CD14-positive monocyte (primary cell): ENCODE measurements around the gene PHYKPL. TPM values are rescaled to one million over a fixed set of nuclear protein-coding genes. Genes with fewer than 3 reads are reported as not detected.

ENCODE experiments used
- DNase-seq, 3 donors: peaks; one replicate each; pipeline ENCODE4 v3.0.0-alpha.2; 2011 to 2022
- H2AFZ ChIP-seq: 2 replicates; pipeline ENCODE4 v1.6.0; 2012; ENCODE audit warnings: mild to moderate bottlenecking, low read depth, low read length, inconsistent platforms; ENCODE audit not compliant: insufficient read depth, poor library complexity, severe bottlenecking
- H3K27ac ChIP-seq, 2 donors: 1 replicate in 1 of 2; 2 replicates in 1 of 2; pipeline ENCODE4 v1.5.1; 2012 to 2013; ENCODE audit warnings: low read length in 2 of 2, control low read depth in 1 of 2, inconsistent platforms in 1 of 2, low read depth in 1 of 2, mild to moderate bottlenecking in 1 of 2
- H3K27me3 ChIP-seq, 2 donors: one replicate each; pipeline versions ENCODE4 v1.6.0 to v1.6.1; 2011 to 2013; ENCODE audit warnings: low read length in 2 of 2; ENCODE audit not compliant: control insufficient read depth in 2 of 2, insufficient read depth in 2 of 2
- H3K36me3 ChIP-seq, 2 donors: replicated peaks in 1 of 2; 1 replicate in 1 of 2; 2 replicates in 1 of 2; pipeline versions ENCODE4 v1.5.1 to v1.6.1; 2012 to 2013; ENCODE audit warnings: low read length in 2 of 2, control low read depth in 1 of 2, inconsistent platforms in 1 of 2, mild to moderate bottlenecking in 1 of 2; ENCODE audit not compliant: insufficient read depth in 2 of 2, control insufficient read depth in 1 of 2
- H3K4me1 ChIP-seq, 2 donors: 1 replicate in 1 of 2; 2 replicates in 1 of 2; pipeline versions ENCODE4 v1.5.1 to v1.6.1; 2012 to 2013; ENCODE audit warnings: low read length in 2 of 2, control low read depth in 1 of 2, inconsistent platforms in 1 of 2, mild to moderate bottlenecking in 1 of 2, moderate library complexity in 1 of 2; ENCODE audit not compliant: insufficient read depth in 2 of 2, control insufficient read depth in 1 of 2
- H3K4me2 ChIP-seq: replicated peaks from 2 replicates; pipeline ENCODE3; 2012; ENCODE audit warnings: low read length, moderate library complexity, mild to moderate bottlenecking; ENCODE audit not compliant: poor library complexity, severe bottlenecking; ENCODE audit errors: extremely low read depth
- H3K4me3 ChIP-seq, 3 experiments: fragments of 200-600 bp in 1 of 3; sonication (generic) in 1 of 3; replicated peaks in 1 of 3; 1 replicate in 2 of 3; 2 replicates in 1 of 3; pipeline ENCODE4 v1.5.1; 2011 to 2013; ENCODE audit warnings: low read length in 3 of 3, mild to moderate bottlenecking in 3 of 3, control low read depth in 2 of 3, low read depth in 2 of 3, inconsistent platforms in 1 of 3, moderate library complexity in 1 of 3
- H3K79me2 ChIP-seq: 2 replicates; pipeline ENCODE4 v1.6.0; 2012; ENCODE audit warnings: mild to moderate bottlenecking, control low read depth, inconsistent platforms, low read length, moderate library complexity; ENCODE audit not compliant: insufficient read depth
- H3K9ac ChIP-seq: 2 replicates; pipeline ENCODE4 v1.6.0; 2017; ENCODE audit warnings: low read length, mild to moderate bottlenecking; ENCODE audit not compliant: insufficient read depth, poor library complexity, severe bottlenecking
- H3K9me3 ChIP-seq, 2 donors: replicated peaks in 1 of 2; 1 replicate in 1 of 2; 2 replicates in 1 of 2; pipeline versions ENCODE4 v1.5.1 to v1.6.1; 2012 to 2013; ENCODE audit warnings: low read length in 2 of 2, control low read depth in 1 of 2; ENCODE audit not compliant: control insufficient read depth in 1 of 2, insufficient read depth in 1 of 2
- H4K20me1 ChIP-seq: 2 replicates; pipeline ENCODE4 v1.6.0; 2012; ENCODE audit warnings: mild to moderate bottlenecking, low read length, control low read depth, moderate library complexity; ENCODE audit not compliant: insufficient read depth
- H3K27ac Mint-ChIP-seq, 7 donors: one replicate each; pipeline ENCODE4 v1.8.0; 2020; ENCODE audit warnings: mild to moderate bottlenecking in 7 of 7, mixed read lengths in 7 of 7, moderate library complexity in 6 of 7, inconsistent platforms in 2 of 7
- H3K27me3 Mint-ChIP-seq, 3 donors: one replicate each; pipeline ENCODE4 v1.8.0; 2021 to 2022; ENCODE audit warnings: low read depth in 3 of 3, mild to moderate bottlenecking in 3 of 3, mixed read lengths in 3 of 3, moderate library complexity in 3 of 3, inconsistent platforms in 1 of 3
- H3K36me3 Mint-ChIP-seq, 2 donors: one replicate each; pipeline ENCODE4 v1.8.0; 2020; ENCODE audit warnings: mixed read lengths in 2 of 2, inconsistent platforms in 1 of 2, mild to moderate bottlenecking in 1 of 2
- H3K4me1 Mint-ChIP-seq: one replicate; pipeline ENCODE4 v1.8.0; 2020; ENCODE audit warnings: mild to moderate bottlenecking, mixed read lengths
- H3K4me3 Mint-ChIP-seq, 2 donors: one replicate each; pipeline ENCODE4 v1.8.0; 2020; ENCODE audit warnings: mild to moderate bottlenecking in 2 of 2, mixed read lengths in 2 of 2, moderate library complexity in 1 of 2
- H3K9me3 Mint-ChIP-seq, 7 donors: one replicate each; pipeline ENCODE4 v1.8.0; 2020 to 2022; ENCODE audit warnings: mixed read lengths in 7 of 7, mild to moderate bottlenecking in 6 of 7, moderate library complexity in 6 of 7, inconsistent platforms in 2 of 7
- whole genome bisulfite sequencing: methylation state at CpG from one replicate; pipeline ENCODE4 v1.1.5; 2013; ENCODE audit warnings: missing lambda C conversion rate; ENCODE audit not compliant: insufficient coverage; 5-methylcytosine and 5-hydroxymethylcytosine counted together
- intact Hi-C, 2 donors: fragments of 100-400 bp; cut with micrococcal nuclease; formaldehyde crosslinking; loops; one replicate each; pipeline versions ENCODE4 v1.15.0 to v1.15.1; 2023
- polyA plus RNA-seq, 3 donors: library from polyadenylated mRNA; depleted of rRNA in 1 of 3; unstranded in 2 of 3; stranded (reverse) in 1 of 3; fragments of 300-500 nt in 2 of 3; fragments of >200 nt in 1 of 3; fragmentation: Illumina TruSeq in 2 of 3; gene quantifications; 1 replicate in 2 of 3; 2 replicates in 1 of 3; pipeline ENCODE4 v1.2.3, GENCODE V29; 2012 to 2021
- TF ChIP-seq, protein P1 (sequence below): fragments of 200-600 bp; IDR thresholded peaks from one replicate; pipeline ENCODE4 v1.8.0; 2022; ENCODE audit warnings: antibody characterized with exemption, mild to moderate bottlenecking

The PHYKPL gene
- polyA plus RNA-seq, 3 donors, result 39.2 to 199 (median 43.0) TPM

DNA sequence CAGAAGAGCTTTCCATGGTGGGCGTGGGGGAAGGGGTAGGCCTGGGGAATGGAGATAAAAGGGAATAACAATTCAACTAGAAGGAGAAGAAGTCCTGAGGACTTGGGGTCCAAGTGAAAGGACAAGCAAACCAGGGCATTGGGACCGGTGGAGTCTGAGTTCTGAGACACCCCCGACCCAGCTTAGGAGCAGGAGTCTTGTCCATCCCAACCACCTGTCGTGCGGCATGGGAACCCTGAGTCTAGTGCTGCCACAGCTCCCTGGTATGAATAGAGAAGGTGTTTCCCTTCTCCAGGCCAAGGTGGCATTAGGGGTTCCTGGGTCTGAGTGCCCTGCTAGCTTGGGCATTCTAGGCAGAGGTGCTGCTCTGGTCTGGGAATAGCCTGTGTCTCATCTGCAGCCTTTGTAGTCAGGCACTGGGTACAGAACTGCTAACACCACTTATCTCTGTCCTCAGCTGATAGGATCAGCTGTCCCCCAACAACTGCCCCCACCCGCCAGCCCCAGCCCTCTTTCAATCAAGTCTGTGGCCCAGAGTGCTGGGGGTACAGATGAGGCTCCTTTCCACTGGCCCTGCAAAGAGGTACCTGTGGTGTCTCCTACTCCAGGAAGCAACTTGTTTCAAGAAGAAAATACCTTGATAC lies 18.3 kb downstream of the PHYKPL start:
- H3K27ac ChIP-seq, result peak overlapping the region in 1 of 2 donors; percentile 64
- Mint-ChIP-seq H3K36me3 (peaks cover 75 to 95% of the 10 kb centered on the region in 2 donors), H3K9me3 (peaks cover 0 to 3% (median 0%) of the 10 kb centered on the region in 7 donors), H3K27ac (peak overlapping the region in 3 of 7 donors; percentile 31 to 46 (median 32)), H3K27me3 (peaks cover 0 to 1% (median 0%) of the 10 kb centered on the region in 3 donors), H3K4me3 (no peak overlapping the region), H3K4me1 (peaks cover 22% of the 10 kb centered on the region)
- no peak for DNase-seq
- TF ChIP-seq, protein P1, sequence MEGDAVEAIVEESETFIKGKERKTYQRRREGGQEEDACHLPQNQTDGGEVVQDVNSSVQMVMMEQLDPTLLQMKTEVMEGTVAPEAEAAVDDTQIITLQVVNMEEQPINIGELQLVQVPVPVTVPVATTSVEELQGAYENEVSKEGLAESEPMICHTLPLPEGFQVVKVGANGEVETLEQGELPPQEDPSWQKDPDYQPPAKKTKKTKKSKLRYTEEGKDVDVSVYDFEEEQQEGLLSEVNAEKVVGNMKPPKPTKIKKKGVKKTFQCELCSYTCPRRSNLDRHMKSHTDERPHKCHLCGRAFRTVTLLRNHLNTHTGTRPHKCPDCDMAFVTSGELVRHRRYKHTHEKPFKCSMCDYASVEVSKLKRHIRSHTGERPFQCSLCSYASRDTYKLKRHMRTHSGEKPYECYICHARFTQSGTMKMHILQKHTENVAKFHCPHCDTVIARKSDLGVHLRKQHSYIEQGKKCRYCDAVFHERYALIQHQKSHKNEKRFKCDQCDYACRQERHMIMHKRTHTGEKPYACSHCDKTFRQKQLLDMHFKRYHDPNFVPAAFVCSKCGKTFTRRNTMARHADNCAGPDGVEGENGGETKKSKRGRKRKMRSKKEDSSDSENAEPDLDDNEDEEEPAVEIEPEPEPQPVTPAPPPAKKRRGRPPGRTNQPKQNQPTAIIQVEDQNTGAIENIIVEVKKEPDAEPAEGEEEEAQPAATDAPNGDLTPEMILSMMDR, result no peak
- H3K36me3 ChIP-seq, result peaks cover 74 to 95% of the 10 kb centered on the region in 2 donors
- intact Hi-C loops, result no loop called here
- no peak overlapping the region for H3K4me3 ChIP-seq
- 83% methylated on average over 1 of the region's 6 CpGs for WGBS
- no peak overlapping the region for H3K9ac ChIP-seq
- no peak overlapping the region for H2AFZ ChIP-seq
- no peak overlapping the region for H3K4me2 ChIP-seq
- H3K9me3 ChIP-seq, result no peaks in the 10 kb centered on the region
- peaks cover 19 to 25% of the 10 kb centered on the region in 2 donors for H3K4me1 ChIP-seq
- H3K27me3 ChIP-seq, result no peaks in the 10 kb centered on the region
- peaks cover 50% of the 10 kb centered on the region for H3K79me2 ChIP-seq
- H4K20me1 ChIP-seq, result peaks cover 85% of the 10 kb centered on the region

DNA sequence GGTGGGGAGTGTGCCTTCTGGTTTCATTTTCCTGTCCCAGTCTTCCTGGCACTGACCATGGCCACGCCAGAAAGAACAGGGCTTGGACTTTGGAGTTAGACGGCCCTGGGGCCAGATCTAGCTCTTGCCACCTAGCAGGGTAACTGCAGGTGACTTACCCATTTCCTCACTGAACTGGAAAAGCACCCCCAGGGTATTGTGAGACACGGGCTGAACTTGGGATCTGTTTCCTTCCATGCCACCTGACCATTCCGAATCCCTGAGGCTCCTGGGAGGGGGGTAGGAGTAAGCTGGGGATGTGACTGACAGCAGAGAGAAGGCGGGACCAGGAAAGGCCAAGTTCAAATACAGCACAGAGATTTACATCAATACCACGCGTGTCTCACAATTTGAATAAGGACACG lies 18.9 kb downstream of the PHYKPL start:
- Histone ChIP-seq H3K9me3 (no peaks in the 10 kb centered on the region), H3K27me3 (no peaks in the 10 kb centered on the region), H3K4me2 (no peak overlapping the region), H2AFZ (no peak overlapping the region), H4K20me1 (peaks cover 90% of the 10 kb centered on the region), H3K9ac (no peak overlapping the region), H3K4me3 (no peak overlapping the region), H3K36me3 (peaks cover 79 to 96% of the 10 kb centered on the region in 2 donors), H3K4me1 (peaks cover 19 to 25% of the 10 kb centered on the region in 2 donors), H3K79me2 (peaks cover 56% of the 10 kb centered on the region), H3K27ac (no peak overlapping the region)
- H3K4me3 Mint-ChIP-seq, result no peak overlapping the region
- peaks cover 75 to 95% of the 10 kb centered on the region in 2 donors for H3K36me3 Mint-ChIP-seq
- H3K9me3 Mint-ChIP-seq, result peaks cover 0 to 2% (median 0%) of the 10 kb centered on the region in 7 donors
- 20% methylated on average over 1 of the region's 8 CpGs for WGBS
- TF ChIP-seq, protein P1, result no peak
- intact Hi-C loops, result no loop called here
- peak overlapping the region in 2 of 7 donors; percentile 6 to 7 for H3K27ac Mint-ChIP-seq
- no peak for DNase-seq
- peaks cover 22% of the 10 kb centered on the region for H3K4me1 Mint-ChIP-seq
- H3K27me3 Mint-ChIP-seq, result peaks cover 0 to 1% (median 0%) of the 10 kb centered on the region in 3 donors
